Measurements from ENCODE around the gene SRRM3. TPM values are rescaled to one million over a fixed set of nuclear protein-coding genes. Genes with fewer than 3 reads are reported as not detected.

SRRM3 gene
- total and polyA plus RNA-seq, 2 experiments from 2014 or later = 8.6 to 13.8 TPM

- peaks cover 13% of the 10 kb centered on the region for H3K27me3 ChIP-seq (ENCODE audit: insufficient read depth)
- H3K4me2 ChIP-seq = no peak overlapping the region
- H3K9me2 ChIP-seq (ENCODE audit: insufficient read depth) = no peaks in the 10 kb centered on the region
- ATAC-seq (no peak), DNase-seq (ENCODE audit: low spot score) (no peak)
- peaks cover 7% of the 10 kb centered on the region for H3K36me3 Mint-ChIP-seq (ENCODE audit: low read depth)
- peaks cover 8% of the 10 kb centered on the region; the same call in 1 of the 2 replicates for H3K4me1 ChIP-seq (ENCODE audit: insufficient read depth)
- H4K20me1 ChIP-seq (replicated peaks; ENCODE audit: insufficient read depth) = no peaks in the 10 kb centered on the region
- TF ChIP-seq EZH2phosphoT487 (IDR thresholded peaks at IDR 0.05; ENCODE audit: unreplicated experiment) = no peak
- no peak for TF ChIP-seq CREB1 (CRISPR knock-in tag; IDR thresholded peaks at IDR 0.05; ENCODE audit: low read depth)
- no peak for TF ChIP-seq POLR2AphosphoS5 (IDR thresholded peaks at IDR 0.05; ENCODE audit: low read depth)
- no peak for TF ChIP-seq REST (IDR thresholded peaks at IDR 0.05; ENCODE audit: unreplicated experiment)
- TF ChIP-seq STAT1 (IDR thresholded peaks at IDR 0.05; ENCODE audit: unreplicated experiment) = no peak
- no peak for TF ChIP-seq ZNF114 (CRISPR knock-in tag; IDR thresholded peaks at IDR 0.05)
- TF ChIP-seq JUNB (IDR thresholded peaks at IDR 0.05; ENCODE audit: unreplicated experiment) = no peak
- no peak for TF ChIP-seq ZNF462 (CRISPR knock-in tag; IDR thresholded peaks at IDR 0.05)
- peaks cover 11% of the 10 kb centered on the region for H3K4me1 Mint-ChIP-seq
- no peak overlapping the region for H2AFZ ChIP-seq
- H3K27me3 Mint-ChIP-seq (ENCODE audit: insufficient read depth, low read depth, poor library complexity) = peaks cover 45% of the 10 kb centered on the region
- no peaks in the 10 kb centered on the region for H3K79me2 ChIP-seq (replicated peaks; ENCODE audit: insufficient read depth)
- H3K27ac Mint-ChIP-seq = no peak overlapping the region
- H3K36me3 ChIP-seq (ENCODE audit: insufficient read depth) = no peaks in the 10 kb centered on the region
- no peak overlapping the region for H3K4me3 Mint-ChIP-seq
- H3K9me3 Mint-ChIP-seq = peaks cover 5% of the 10 kb centered on the region; the same call in 2 of the 3 replicates
- no peak overlapping the region for H3K27ac ChIP-seq (ENCODE audit: low read depth)
- H3F3A ChIP-seq (replicated peaks; ENCODE audit: low read depth) = peaks cover 20% of the 10 kb centered on the region; the same call in 1 of the 2 replicates
- H3K4me3 ChIP-seq = no peak overlapping the region
Observed at GRCh38 chr7:76300166-76300731, 98.6 kb downstream of the SRRM3 start.

Data from GM23338 (cell line).